ENCODE results near the gene ARHGEF3. TPM values are rescaled to one million over a fixed set of nuclear protein-coding genes. Genes with fewer than 3 reads are reported as not detected.

Gene ARHGEF3
- polyA plus RNA-seq (2013), result 34.1 TPM

GRCh38 chr3:56801662-56802377 is at the start of gene ARHGEF3:
Gene ARHGEF3, minus strand, starts transcription at chr3:56801949. Its CDS starts 151 bp downstream, at chr3:56801798.
- no peaks in the 10 kb centered on the region for H3K36me3 ChIP-seq (ENCODE audit: control insufficient read depth in 4 of 4, insufficient read depth in 4 of 4, low read length in 3 of 4)
- WGBS (ENCODE audit: insufficient coverage), result under 1% methylated on average over 35 of the region's 60 CpGs
- H3K27ac ChIP-seq (ENCODE audit: insufficient read depth in 1 of 2, low read depth in 1 of 2, low read length in 2 of 2, poor library complexity in 1 of 2, severe bottlenecking in 2 of 2), result peak within 1 kb of the TSS in 1 of 2 experiments; percentile 16
- DNase-seq, result peak; percentile 84 to 90 (median 88)
- H3K4me1 ChIP-seq (ENCODE audit: control extremely low read depth in 1 of 4, control insufficient read depth in 4 of 4, insufficient read depth in 4 of 4, low read length in 3 of 4), result peaks cover 10 to 48% (median 38%) of the 10 kb centered on the region in 4 experiments
- H3K4me3 ChIP-seq (ENCODE audit: control insufficient read depth in 1 of 7, extremely low read depth in 1 of 7, insufficient read depth in 4 of 7, low read depth in 2 of 7, low read length in 6 of 7), result peak within 1 kb of the TSS; percentile 69 to 96 (median 88)
- ChIA-PET POLR2A (interaction anchor here (0.6 to 1.0 kb wide), 3 partner anchors 58 to 120 kb away, joined by 3 to 4 read pairs (median 3); no protein-coding TSS in a partner anchor), CTCF (interaction anchor here (0.6 to 10.9 kb wide), 24 partner anchors 12 to 187 kb away, joined by 3 to 139 read pairs (median 4); no protein-coding TSS in a partner anchor)
- no peaks in the 10 kb centered on the region for H3K27me3 ChIP-seq (replicated peaks in 2 of 5; ENCODE audit: control insufficient read depth in 4 of 5, insufficient read depth in 5 of 5, low read length in 4 of 5)
- no peaks in the 10 kb centered on the region for H3K9me3 ChIP-seq (ENCODE audit: control extremely low read depth in 1 of 5, control insufficient read depth in 4 of 5, insufficient read depth in 2 of 5, low read depth in 1 of 5, low read length in 4 of 5)

DNA sequence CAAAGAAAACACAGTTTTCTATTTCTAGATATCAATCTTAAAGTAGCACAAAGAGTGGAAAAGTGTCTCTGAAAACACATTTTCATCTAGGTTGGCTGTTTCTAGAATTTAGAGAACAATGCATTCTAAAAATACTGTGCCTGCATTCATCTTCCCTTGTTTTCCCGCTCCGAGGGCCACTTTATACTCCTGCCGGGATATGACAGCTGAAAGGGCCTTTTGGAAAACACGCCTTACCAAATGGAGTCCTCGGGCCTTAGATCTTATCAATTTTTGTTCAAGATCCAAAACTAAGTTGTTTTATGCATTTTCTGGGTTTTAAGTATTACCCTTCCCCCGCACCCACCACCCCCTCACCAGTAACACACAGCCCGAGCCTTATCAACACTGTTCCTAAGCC is 47.9 kb upstream of the ARHGEF3 start:
- H3K36me3 ChIP-seq (ENCODE audit: control insufficient read depth in 4 of 4, insufficient read depth in 4 of 4, low read length in 3 of 4), result peaks cover 0 to 4% (median 0%) of the 10 kb centered on the region in 4 experiments
- 98% methylated on average over 7 of the region's 7 CpGs for WGBS (ENCODE audit: insufficient coverage)
- peaks cover 0 to 9% (median 0%) of the 10 kb centered on the region in 5 experiments for H3K9me3 ChIP-seq (ENCODE audit: control extremely low read depth in 1 of 5, control insufficient read depth in 4 of 5, insufficient read depth in 2 of 5, low read depth in 1 of 5, low read length in 4 of 5)
- CTCF ChIA-PET, result interaction anchor here (0.6 to 1.5 kb wide), 5 partner anchors 9 to 360 kb away, joined by 3 to 5 read pairs (median 3); no protein-coding TSS in a partner anchor
- DNase-seq, result no peak
- no peak overlapping the region for H3K4me3 ChIP-seq (ENCODE audit: control insufficient read depth in 1 of 7, extremely low read depth in 1 of 7, insufficient read depth in 4 of 7, low read depth in 2 of 7, low read length in 6 of 7)
- H3K27ac ChIP-seq (ENCODE audit: insufficient read depth in 1 of 2, low read depth in 1 of 2, low read length in 2 of 2, poor library complexity in 1 of 2, severe bottlenecking in 2 of 2), result no peak overlapping the region
- H3K4me1 ChIP-seq (ENCODE audit: control extremely low read depth in 1 of 4, control insufficient read depth in 4 of 4, insufficient read depth in 4 of 4, low read length in 3 of 4), result no peaks in the 10 kb centered on the region
- POLR2A ChIA-PET, result no interaction called here
- no peaks in the 10 kb centered on the region for H3K27me3 ChIP-seq (replicated peaks in 2 of 5; ENCODE audit: control insufficient read depth in 4 of 5, insufficient read depth in 5 of 5, low read length in 4 of 5)

DNA sequence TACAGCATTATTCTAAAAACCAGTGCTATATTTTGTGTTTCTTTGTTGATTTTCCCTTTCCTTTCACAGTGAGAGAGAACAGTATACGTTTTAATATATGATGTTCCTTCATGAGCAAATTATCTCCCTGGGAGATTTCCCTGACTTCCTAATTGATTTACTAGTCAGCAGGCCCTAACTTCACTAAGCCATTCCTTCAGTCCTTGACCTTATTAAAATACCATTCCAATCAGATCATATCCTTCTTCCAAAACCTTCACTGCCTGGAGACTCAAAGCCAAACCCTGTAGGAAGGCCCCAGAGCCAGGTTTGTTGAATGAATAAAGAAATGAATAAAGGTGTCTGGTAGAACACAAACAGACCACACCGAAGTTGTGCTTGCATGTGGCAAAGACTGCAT is 43.8 kb upstream of the ARHGEF3 start:
- no peak for DNase-seq
- H3K9me3 ChIP-seq (ENCODE audit: control extremely low read depth in 1 of 5, control insufficient read depth in 4 of 5, insufficient read depth in 2 of 5, low read depth in 1 of 5, low read length in 4 of 5), result peaks cover 0 to 9% (median 0%) of the 10 kb centered on the region in 5 experiments
- ChIA-PET CTCF (interaction anchor here (1.6 kb wide), 1 partner anchor 150 kb away, joined by 3 read pairs; no protein-coding TSS in a partner anchor), POLR2A (no interaction called here)
- H3K36me3 ChIP-seq (ENCODE audit: control insufficient read depth in 4 of 4, insufficient read depth in 4 of 4, low read length in 3 of 4), result peaks cover 0 to 5% (median 0%) of the 10 kb centered on the region in 4 experiments
- no peak overlapping the region for H3K4me3 ChIP-seq (ENCODE audit: control insufficient read depth in 1 of 7, extremely low read depth in 1 of 7, insufficient read depth in 4 of 7, low read depth in 2 of 7, low read length in 6 of 7)
- no peaks in the 10 kb centered on the region for H3K27me3 ChIP-seq (replicated peaks in 2 of 5; ENCODE audit: control insufficient read depth in 4 of 5, insufficient read depth in 5 of 5, low read length in 4 of 5)
- no peak overlapping the region for H3K27ac ChIP-seq (ENCODE audit: insufficient read depth in 1 of 2, low read depth in 1 of 2, low read length in 2 of 2, poor library complexity in 1 of 2, severe bottlenecking in 2 of 2)
- H3K4me1 ChIP-seq (ENCODE audit: control extremely low read depth in 1 of 4, control insufficient read depth in 4 of 4, insufficient read depth in 4 of 4, low read length in 3 of 4), result no peaks in the 10 kb centered on the region
- WGBS (ENCODE audit: insufficient coverage), result 100% methylated on average over 1 of the region's 2 CpGs

DNA sequence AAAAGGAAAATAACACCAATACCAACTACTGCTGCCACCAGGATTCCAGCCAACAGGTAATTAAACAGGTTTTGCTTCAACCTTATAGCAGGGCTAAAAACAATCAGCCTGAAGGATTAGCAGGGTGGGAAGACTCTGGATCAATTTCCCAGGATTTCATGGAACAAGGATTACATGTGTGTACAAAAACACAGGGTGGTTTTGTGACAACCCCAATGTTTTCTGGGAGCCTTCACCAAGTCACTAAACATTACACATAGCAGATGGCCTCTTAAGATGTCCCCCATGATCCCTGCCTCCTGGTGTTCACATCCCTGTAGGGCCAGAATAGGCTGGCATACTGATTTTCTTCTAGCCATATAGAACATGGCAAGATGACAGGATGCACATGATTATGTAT is 42.8 kb upstream of the ARHGEF3 start:
- H3K4me1 ChIP-seq (ENCODE audit: control extremely low read depth in 1 of 4, control insufficient read depth in 4 of 4, insufficient read depth in 4 of 4, low read length in 3 of 4), result no peaks in the 10 kb centered on the region
- H3K27ac ChIP-seq (ENCODE audit: insufficient read depth in 1 of 2, low read depth in 1 of 2, low read length in 2 of 2, poor library complexity in 1 of 2, severe bottlenecking in 2 of 2), result no peak overlapping the region
- H3K4me3 ChIP-seq (ENCODE audit: control insufficient read depth in 1 of 7, extremely low read depth in 1 of 7, insufficient read depth in 4 of 7, low read depth in 2 of 7, low read length in 6 of 7), result no peak overlapping the region
- H3K9me3 ChIP-seq (ENCODE audit: control extremely low read depth in 1 of 5, control insufficient read depth in 4 of 5, insufficient read depth in 2 of 5, low read depth in 1 of 5, low read length in 4 of 5), result peaks cover 0 to 9% (median 0%) of the 10 kb centered on the region in 5 experiments
- CTCF ChIA-PET, result interaction anchor here (0.7 kb wide), 1 partner anchor 9 kb away, joined by 3 read pairs; no protein-coding TSS in a partner anchor
- POLR2A ChIA-PET, result interaction anchor here (0.7 kb wide), 1 partner anchor 303 kb away, joined by 3 read pairs; no protein-coding TSS in a partner anchor
- no peak for DNase-seq
- no peaks in the 10 kb centered on the region for H3K27me3 ChIP-seq (replicated peaks in 2 of 5; ENCODE audit: control insufficient read depth in 4 of 5, insufficient read depth in 5 of 5, low read length in 4 of 5)
- peaks cover 0 to 5% (median 0%) of the 10 kb centered on the region in 4 experiments for H3K36me3 ChIP-seq (ENCODE audit: control insufficient read depth in 4 of 4, insufficient read depth in 4 of 4, low read length in 3 of 4)

- H3K27ac ChIP-seq (ENCODE audit: insufficient read depth in 1 of 2, low read depth in 1 of 2, low read length in 2 of 2, poor library complexity in 1 of 2, severe bottlenecking in 2 of 2), result no peak overlapping the region
- CTCF ChIA-PET, result interaction anchor here (1.0 to 1.6 kb wide), 7 partner anchors 9 to 149 kb away, joined by 3 to 4 read pairs (median 3); no protein-coding TSS in a partner anchor
- H3K4me3 ChIP-seq (ENCODE audit: control insufficient read depth in 1 of 7, extremely low read depth in 1 of 7, insufficient read depth in 4 of 7, low read depth in 2 of 7, low read length in 6 of 7), result no peak overlapping the region
- POLR2A ChIA-PET, result no interaction called here
- WGBS (ENCODE audit: insufficient coverage), result 98% methylated on average over 7 of the region's 9 CpGs
- peaks cover 0 to 18% (median 4%) of the 10 kb centered on the region in 4 experiments for H3K4me1 ChIP-seq (ENCODE audit: control extremely low read depth in 1 of 4, control insufficient read depth in 4 of 4, insufficient read depth in 4 of 4, low read length in 3 of 4)
- DNase-seq, result no peak
- peaks cover 0 to 4% (median 0%) of the 10 kb centered on the region in 4 experiments for H3K36me3 ChIP-seq (ENCODE audit: control insufficient read depth in 4 of 4, insufficient read depth in 4 of 4, low read length in 3 of 4)
- no peaks in the 10 kb centered on the region for H3K27me3 ChIP-seq (replicated peaks in 2 of 5; ENCODE audit: control insufficient read depth in 4 of 5, insufficient read depth in 5 of 5, low read length in 4 of 5)
- peaks cover 0 to 3% (median 0%) of the 10 kb centered on the region in 5 experiments for H3K9me3 ChIP-seq (ENCODE audit: control extremely low read depth in 1 of 5, control insufficient read depth in 4 of 5, insufficient read depth in 2 of 5, low read depth in 1 of 5, low read length in 4 of 5)
Measured at GRCh38 chr3:56839784-56840715, 38.3 kb upstream of the ARHGEF3 start.

DNA sequence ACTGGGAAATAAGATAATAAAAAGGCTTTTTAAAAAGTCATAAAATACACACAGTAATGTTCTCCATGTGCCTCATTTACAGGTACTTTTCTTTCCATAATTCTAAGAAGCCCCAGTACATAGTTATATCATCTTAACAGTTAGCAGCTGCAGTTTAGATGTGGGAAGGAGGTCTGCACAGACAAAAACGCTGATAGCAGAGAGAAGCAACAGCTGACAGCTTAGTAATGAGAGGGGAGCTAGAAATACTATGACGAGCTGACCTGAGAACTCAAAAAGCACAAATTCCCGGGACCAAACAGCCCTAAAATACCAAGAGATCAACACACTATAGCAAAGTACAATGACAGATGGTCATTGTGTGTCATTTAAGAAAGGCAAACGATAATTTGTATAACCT is 36.7 kb upstream of the ARHGEF3 start:
- POLR2A ChIA-PET, result no interaction called here

More for the DNA sequence above, 36.7 kb upstream of the ARHGEF3 start:
- H3K4me1 ChIP-seq (ENCODE audit: control extremely low read depth in 1 of 4, control insufficient read depth in 4 of 4, insufficient read depth in 4 of 4, low read length in 3 of 4), result peaks cover 0 to 21% (median 4%) of the 10 kb centered on the region in 4 experiments
- H3K4me3 ChIP-seq (ENCODE audit: control insufficient read depth in 1 of 7, extremely low read depth in 1 of 7, insufficient read depth in 4 of 7, low read depth in 2 of 7, low read length in 6 of 7), result no peak overlapping the region
- no peak for DNase-seq
- no peaks in the 10 kb centered on the region for H3K9me3 ChIP-seq (ENCODE audit: control extremely low read depth in 1 of 5, control insufficient read depth in 4 of 5, insufficient read depth in 2 of 5, low read depth in 1 of 5, low read length in 4 of 5)
- 100% methylated on average over 1 of the region's 4 CpGs for WGBS (ENCODE audit: insufficient coverage)
- H3K27ac ChIP-seq (ENCODE audit: insufficient read depth in 1 of 2, low read depth in 1 of 2, low read length in 2 of 2, poor library complexity in 1 of 2, severe bottlenecking in 2 of 2), result no peak overlapping the region
- CTCF ChIA-PET, result interaction anchor here (0.9 to 1.4 kb wide), 3 partner anchors 12 to 151 kb away, joined by 3 to 4 read pairs (median 3); no protein-coding TSS in a partner anchor
- no peaks in the 10 kb centered on the region for H3K27me3 ChIP-seq (replicated peaks in 2 of 5; ENCODE audit: control insufficient read depth in 4 of 5, insufficient read depth in 5 of 5, low read length in 4 of 5)
- H3K36me3 ChIP-seq (ENCODE audit: control insufficient read depth in 4 of 4, insufficient read depth in 4 of 4, low read length in 3 of 4), result no peaks in the 10 kb centered on the region
